Measurements from ENCODE around the gene BRIX1.
"Not testable (repeated sequence)": the region's sequence is repeated elsewhere in the genome, so short reads cannot be mapped to it uniquely, and the experiment has no call there.

BRIX1 gene

DNA sequence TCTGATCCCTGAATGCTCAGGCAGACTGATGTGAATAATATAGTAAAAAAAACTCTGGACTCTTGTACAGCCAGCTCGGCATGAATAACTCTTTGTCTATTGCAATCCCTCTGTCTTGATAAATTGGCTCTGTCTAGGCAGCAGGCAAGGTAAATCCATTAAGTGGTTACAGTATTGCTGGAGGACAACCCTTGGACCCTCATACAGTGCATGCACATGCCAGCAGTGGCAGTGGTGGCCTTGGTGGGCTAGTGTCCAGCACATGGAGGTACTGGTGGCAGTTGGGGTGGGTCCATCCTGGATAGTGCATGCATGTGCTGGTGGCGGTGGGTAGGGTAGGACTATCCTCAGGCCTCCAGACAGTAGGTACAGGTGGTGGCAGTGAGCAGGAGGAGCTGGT lies 52.7 kb downstream of the BRIX1 start:
- DNase-seq (ENCODE audit: low spot score): no peak

DNA sequence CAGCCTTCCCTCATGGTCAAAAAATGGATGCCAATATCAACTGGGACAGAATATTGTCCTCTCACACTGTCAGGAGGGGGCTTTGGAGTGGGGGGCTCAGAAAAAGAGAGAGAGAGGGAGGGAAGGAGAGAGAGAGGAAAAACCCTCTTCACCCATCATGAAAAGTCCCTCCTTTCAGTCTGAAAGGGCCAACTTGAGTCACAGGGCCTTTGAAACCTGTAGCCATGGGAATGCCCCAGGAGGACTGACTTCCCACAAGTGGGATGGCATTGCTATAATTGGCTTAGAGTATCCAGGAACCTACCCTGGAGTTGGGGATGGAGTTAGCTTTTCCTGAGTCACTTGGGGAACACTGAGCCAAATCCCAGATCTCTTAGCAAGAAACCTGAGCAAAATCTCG lies 55.0 kb downstream of the BRIX1 start:
- DNase-seq (ENCODE audit: low spot score): no peak

DNA sequence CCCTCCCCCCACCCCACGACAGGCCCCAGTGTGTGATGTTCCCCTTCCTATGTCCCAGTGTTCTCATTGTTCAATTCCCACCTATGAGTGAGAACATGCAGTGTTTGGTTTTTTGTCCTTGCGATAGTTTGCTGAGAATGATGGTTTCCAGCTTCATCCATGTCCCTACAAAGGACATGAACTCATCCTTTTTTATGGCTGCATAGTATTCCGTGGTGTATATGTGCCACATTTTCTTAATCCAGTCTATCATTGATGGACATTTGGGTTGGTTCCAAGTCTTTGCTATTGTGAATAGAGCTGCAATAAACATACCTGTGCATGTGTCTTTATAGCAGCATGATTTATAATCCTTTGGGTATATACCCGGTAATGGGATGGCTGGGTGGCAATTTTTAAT lies 56.1 kb downstream of the BRIX1 start:
- not testable (repeated sequence) for DNase-seq (ENCODE audit: low spot score)

All from HuH-7.5 (cell line).